ENCODE measurements around the gene MINDY2.
A peak's percentile ranks its signal among the peaks of the same experiment; 100 is the strongest.

MINDY2 gene, protein sequence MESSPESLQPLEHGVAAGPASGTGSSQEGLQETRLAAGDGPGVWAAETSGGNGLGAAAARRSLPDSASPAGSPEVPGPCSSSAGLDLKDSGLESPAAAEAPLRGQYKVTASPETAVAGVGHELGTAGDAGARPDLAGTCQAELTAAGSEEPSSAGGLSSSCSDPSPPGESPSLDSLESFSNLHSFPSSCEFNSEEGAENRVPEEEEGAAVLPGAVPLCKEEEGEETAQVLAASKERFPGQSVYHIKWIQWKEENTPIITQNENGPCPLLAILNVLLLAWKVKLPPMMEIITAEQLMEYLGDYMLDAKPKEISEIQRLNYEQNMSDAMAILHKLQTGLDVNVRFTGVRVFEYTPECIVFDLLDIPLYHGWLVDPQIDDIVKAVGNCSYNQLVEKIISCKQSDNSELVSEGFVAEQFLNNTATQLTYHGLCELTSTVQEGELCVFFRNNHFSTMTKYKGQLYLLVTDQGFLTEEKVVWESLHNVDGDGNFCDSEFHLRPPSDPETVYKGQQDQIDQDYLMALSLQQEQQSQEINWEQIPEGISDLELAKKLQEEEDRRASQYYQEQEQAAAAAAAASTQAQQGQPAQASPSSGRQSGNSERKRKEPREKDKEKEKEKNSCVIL

DNA sequence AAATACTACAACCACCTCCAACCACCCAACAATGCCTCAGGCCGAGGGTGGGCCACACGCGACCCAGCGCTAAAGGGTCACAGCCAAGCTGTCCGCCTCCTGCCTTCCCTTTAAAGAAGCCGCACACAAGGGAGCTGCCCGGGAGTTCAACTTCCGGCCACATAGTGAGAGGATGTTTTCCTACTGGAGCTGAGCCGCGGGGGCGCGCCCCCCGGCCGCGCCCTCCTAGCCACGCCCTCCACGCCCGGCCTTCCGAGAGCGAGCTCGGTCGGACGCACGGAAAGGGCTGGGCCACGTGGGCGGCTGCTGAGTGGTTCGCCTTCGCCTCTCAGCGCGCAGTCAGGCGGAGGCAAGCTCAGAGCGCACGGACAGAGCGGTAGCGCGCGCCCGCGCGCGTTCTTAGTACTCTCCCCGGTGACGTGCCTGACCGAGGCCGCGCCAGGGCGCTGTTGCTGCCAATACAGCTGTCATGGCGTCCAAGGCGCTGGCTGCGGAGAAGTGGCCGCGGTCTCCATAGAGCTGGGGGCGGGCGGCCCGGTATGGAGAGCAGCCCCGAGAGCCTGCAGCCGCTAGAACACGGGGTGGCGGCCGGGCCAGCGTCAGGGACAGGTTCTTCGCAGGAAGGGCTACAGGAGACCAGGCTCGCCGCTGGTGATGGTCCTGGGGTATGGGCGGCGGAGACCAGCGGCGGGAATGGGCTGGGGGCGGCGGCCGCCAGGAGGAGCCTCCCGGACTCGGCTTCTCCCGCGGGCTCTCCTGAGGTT lies at the start of gene MINDY2:
MINDY2 (plus strand) TSS at position 446 of the 764 bp plus-strand sequence; CDS start at position 540, 94 bp downstream.
- DNase-seq = peak; percentile 99

DNA sequence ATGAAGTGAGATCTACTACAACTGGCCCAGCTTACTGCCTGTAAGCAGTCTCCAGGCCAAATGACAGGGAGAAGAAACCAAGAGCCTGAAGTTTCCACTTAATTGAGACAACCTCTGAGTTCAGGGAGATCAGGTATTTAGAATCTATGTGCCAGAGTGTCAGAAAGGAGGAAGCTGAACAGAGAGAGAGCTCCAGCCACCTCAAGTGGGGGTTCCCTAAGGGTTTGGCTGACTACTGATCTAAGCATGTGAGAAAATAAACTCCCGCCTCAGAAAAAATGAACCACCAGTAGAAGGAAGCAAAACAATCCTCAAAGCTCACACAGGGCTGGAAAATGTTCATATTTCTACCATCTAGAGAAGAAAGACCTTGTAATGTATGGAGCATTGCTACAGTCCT lies 46.6 kb upstream of the MINDY2 start:
- no peak for DNase-seq

DNA sequence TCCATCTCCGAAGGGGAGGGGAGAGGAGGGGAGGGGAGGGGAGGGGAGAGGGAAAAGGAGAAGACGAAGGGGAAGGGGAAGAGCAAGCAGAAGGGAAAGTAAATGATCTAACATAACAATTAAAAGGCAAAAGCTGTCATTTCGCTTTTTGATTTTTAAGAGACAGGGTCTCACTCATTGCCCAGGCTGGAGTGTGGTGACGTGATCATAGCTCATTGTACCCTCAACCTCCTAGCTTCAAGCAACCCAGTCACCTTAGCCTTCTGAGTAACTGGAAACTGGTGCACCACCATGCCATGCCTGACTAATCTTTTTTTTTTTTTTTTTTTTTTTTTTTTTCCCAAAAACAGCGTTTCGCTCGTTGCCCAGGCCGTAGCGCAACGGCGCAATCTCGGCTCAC lies 44.2 kb upstream of the MINDY2 start:
- no peak for DNase-seq

DNA sequence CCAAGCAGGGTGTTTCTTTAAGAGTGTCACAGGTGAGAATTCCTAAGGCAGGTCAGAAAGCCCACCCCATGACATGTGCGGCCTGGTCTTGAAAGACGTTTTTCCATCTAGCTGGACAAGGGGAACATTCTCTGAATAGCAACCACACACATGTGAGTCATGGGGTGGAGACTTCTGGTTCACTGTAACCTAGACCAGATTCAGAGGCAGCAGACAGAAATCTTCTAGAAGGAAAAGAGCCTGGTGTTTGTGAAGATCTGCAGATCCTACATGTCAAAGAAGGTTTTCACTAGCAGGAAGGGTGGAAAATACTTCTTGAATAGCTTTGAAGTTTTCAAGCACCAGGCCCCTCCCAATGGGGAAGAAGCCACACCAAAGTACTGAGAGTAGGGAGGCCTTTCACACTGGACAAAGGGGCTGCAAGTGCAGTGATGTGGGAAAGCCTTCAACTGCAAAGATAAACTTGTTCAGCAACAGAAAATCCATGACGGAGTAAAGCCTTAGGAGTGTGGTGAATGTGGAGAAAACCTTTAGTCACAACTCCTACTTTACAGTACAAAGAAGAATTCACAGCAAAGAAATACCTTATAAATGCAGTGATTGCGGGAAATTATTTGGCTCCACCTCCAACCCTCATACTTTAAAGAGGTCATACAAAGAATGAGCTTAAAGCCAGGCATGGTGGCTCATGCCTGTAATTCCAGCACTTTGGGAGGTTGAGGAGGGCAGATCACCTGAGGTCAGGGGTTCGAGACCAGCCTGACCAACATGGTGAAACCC lies 39.2 kb upstream of the MINDY2 start:
- no peak for DNase-seq

DNA sequence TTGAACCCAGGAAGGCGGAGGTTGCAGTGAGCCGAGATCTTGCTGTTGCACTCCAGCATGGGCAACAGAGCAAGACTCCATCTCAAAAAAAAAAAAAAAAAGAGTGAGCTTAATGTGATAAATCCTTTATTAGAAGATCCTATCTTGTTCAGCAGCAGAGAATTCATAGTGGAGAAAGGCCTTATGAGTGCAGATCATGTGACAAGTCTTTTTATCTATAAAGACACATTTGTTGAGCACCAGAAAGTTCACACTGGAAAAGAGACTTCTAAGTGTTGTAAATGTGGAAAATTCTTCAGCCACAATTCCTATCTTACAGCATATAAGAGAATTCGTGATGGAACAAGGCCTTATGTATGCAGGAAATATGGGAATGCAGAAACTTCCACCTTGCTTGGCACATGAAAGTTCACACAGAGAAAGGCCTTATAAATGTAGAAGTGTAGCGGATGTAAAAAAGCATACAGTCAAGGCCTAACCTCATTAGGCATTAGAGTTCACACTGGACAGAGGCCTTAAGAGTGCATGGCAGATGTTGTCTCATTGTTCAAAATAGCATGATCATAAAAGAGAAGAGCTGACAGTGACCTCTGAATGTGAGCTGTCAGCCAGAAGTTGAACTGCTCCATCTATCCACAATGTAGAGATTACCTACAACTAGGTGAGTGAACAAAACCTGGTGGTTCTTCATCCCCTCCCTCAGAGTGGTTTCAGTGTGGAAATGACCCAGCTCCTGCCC lies 38.3 kb upstream of the MINDY2 start:
- no peak for DNase-seq

DNA sequence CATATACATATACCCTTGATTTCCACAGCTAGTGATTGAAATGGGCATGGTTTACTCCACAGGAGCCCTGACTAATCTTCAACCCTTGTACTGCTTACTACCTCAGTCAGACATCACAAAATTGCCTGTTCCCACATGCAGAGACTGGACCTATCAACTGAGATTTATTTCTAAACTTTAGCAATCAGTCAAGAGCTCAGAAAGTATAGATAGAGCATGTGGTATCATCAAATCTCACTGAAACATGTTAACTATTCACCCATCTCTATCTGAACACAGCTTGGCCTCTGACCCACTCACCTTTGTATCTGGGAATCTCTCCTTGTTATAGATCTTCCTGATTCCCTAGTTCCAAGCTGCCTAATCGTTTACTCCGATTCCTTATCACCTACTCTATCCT lies 36.2 kb upstream of the MINDY2 start:
- no peak for DNase-seq

DNA sequence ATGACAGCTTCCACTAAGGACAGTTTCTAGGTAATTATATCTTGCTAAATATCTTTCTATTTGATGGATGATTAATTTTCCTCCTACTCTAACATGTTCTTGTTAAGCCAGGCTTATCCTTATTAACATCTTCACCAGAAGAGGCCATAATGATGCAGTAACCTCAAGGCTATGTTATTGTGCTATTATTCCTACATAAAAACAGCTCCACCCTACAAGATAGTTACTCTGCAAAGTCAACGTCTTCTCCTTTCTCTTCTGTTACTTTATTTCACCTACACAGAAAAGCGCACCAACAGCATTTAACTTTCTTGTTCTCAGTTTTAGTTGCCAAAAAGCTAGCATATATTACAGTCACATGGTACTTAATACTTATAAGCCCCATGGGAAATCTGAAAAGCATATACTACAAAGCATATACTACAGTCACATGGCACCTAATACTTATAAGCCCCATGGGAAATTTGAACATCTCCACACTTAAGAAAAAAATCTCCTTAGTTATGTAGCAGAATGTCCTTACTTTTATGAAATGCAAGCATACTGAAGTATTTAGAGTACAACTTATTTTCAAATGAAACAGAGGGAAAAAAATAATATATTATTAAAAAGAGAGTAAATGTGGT lies 35.0 kb upstream of the MINDY2 start:
- no peak for DNase-seq

DNA sequence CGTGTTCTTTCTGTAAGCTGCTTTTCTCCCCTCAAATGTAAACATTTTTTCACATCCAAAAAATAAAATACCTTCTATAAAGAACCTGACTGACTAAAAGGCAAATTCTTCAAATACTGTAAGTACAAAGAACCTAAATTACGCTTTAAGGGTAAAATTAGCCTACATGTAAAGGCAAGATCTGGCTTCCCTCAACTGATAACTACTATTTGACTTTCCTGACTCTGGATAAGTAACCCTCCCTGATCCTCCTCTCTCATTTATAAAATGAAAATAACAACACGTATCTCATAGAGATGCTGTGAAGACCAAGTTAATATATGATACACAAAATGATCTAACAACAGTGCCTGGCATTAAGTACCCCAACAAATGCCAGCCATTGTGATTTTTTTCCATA lies 33.8 kb upstream of the MINDY2 start:
- DNase-seq = no peak

DNA sequence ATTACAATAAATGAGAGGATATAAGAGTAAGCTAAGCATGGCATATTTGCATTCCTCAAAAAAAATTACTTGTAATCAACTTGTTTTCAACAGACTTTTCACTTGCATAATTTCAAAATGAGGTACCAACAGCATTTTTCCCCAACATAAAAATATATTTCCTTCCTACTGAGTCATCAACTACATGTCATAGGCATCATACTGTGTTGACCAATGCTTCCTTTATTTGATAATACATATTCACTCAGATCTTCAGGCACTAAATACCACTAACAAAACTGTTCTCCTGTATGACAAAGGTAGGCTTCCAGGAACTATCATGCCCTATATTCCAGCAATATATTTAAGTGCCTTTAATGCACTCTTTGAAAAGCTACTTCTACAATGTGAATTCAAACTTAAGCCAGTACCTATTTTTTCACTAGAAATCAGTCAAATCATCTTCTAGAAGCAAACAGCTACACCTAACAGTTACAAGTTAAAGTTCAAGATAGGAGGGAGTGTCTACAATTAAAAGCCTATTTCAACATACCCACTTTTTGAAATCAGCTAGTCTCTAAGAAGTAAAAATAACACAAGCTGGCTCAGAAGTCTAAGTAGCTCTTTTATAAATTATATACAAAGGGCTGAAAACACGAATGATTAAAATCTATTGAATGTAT lies 32.9 kb upstream of the MINDY2 start:
- no peak for DNase-seq

DNA sequence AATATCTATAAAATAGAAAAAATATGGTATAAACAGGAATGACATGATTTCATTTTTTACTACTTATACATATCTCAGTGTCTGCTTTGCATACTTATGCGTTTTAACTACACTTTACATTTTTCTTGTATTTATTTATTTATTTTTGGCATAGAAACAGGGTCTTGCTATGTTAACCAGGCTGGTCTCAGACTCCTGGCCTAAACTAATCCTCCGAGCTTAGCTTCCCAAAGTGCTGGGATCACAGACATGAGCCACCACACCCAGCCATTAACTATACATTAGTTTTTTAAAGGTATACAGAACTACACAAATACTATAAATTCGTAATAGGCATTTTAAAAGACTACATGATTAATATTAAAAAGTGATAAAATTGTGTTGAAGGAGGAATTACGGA lies 30.7 kb upstream of the MINDY2 start:
- DNase-seq = no peak

DNA sequence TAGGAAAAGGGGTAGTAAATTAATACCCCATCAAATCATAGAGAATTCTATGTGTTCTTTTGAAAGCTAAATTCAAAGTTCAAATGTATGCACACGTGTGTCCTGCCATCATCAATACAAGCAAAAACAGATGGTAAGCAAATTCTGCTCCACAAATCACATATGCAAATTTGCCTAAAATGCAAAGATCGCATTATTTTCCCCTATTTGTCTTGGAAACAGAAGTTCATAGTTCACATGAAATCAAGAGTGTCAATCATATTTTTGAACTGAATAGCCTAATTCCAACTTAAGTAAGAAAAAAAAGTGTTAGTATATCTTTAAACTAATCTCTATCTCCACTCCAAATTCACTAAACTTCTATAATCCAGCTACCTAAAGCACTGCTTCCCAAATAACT lies 30.1 kb upstream of the MINDY2 start:
- DNase-seq = no peak

DNA sequence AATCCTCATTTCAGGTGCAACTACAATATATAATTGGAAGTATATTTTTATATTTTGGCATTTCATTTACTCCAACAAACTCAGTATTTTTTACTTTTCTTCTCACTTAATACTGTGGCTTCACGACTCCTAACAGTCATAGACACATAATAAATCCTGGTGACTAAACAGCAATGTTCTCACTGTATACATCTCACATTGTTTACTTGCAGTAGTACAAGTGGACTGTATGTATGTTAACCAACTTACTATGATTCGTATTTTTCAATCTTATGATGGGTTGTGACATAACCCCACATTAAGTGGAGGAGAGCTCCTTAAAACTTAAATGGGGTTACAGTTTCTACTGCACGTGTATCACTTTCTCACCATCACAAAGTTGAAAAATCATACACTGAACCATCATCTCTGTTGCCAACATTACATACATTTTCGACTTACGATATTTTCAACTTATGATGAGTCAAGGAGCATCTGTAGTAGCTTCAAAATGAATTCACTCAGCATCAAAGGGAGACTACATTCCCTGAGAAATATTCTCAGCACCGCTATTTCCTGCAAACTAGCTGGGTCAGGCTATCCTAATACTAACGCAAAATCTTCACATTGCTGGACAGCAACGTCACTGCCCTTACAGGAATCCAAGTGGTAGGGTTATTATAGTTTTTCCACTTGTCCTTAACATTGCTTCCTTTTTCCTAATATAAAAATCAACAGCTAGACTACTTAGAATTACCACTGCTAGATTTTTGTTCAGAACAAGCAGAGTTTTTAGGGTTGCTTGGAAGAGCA lies 28.9 kb upstream of the MINDY2 start:
- no peak for DNase-seq

DNA sequence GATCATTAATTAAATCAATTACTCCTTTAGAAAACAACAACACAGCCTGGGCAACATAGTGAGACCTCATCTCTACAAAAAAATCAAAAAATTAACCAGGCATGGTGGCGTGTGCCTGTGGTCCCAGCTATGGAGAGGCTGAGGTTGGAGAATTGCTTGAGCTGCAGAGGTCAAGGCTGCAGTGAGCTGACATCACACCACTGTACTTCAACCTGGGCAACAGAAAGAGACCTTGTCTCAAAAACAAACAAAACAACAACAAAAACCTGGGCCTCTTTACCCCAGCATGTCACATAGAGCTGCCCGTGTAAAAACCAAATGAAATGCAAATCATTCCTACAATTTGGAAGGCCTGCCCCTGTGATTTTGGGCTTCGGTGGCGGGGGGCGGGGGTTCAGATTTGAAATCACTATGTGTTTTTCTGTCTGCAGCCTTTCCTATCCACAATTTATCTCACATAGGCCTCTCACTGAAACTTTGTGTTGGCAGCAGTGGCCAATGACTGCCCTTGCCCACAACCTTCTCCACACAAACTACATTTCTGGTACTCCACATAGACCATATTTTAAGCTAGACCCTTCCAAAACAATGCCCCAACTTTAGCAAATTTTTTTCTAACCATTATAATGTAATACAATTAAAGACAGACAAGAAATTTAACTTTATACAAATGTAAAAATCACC lies 28.1 kb upstream of the MINDY2 start:
- DNase-seq = no peak

DNA sequence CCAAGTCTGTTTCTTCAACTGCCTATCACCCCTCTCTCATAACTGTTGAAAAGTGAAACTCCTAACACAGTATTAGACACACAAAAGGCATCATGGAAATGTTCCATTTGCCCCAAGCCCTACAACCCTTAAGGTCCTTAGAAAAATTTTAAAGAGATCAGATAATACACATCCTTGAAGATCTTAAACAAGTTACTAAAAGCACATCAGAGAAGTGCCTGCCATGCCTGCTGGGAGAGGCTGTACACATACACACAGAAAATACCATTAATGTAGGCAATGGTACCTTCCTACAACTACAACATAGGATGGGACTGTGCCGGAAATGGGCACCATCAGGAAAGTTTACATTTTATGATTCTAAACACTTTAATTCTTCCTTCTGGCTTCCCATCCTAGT lies 24.9 kb upstream of the MINDY2 start:
- DNase-seq = no peak

DNA sequence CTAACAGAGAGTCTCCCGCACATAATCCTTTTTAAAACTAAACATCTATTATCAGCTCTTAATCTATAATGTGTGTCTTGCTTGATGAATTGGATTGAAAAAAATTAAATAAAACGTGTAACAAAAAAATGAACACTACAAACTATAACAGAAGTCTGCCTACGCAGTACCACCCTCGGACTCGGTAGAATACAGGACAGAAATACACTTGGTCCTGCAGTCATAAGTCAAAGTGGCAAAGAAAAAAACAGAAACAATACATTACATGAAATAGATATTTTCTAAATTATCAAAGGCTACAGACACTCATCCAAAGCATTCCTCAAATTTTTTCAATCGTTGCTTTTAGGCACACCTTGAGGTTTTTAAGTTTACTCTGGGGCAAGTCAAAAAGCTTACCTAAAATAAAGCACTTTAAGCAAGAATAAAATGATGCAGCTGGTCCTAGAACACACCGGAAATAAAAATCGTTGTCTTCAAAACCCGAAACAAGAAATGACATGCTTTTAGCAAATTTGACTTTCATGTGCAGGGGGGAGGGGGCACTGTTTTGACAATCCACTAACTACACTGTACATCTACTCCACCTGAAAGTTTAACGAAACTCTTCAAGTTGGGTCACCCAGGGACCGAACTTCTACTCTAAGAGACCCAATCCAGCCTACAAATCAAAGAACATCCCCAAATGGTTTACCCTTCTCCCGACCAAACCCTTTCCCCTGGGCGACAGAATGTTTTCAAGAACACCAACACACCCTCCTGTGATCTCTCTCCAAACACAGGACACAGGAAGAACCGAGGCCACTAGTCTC lies 22.9 kb upstream of the MINDY2 start:
- DNase-seq = no peak

DNA sequence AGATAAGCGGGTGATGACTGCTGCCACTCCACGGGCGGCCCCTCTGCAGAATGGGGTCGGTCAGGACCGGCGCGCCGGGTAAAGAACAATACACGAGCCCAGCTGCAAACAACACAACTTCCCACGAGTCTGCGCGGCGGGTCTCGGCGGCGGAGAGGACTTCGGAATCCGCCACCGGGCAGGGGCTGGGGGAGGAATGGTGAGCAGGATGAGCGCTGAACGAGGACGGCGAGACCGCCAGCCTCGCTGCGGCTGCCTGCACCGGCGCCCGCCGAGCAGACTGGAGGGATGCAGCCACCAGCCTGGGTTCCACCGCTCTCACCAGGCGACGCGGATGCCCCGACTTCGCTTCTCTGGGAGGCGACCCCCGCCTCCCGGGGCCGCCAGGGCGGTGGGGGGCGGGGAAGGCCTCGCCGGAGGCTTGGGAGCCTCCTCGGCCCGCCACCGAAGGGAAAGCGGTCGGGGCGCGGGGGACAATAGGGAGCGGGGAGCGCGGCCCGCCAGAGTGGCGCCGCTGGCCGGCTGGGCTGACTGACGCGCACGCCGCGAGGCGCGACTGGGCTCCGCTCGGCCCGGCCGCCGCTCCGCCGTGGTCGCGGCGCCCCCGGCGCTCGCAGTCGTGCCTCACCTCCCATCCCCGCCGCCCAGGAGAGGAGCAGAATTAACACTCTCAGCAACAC lies 22.1 kb upstream of the MINDY2 start:
- DNase-seq = peak; percentile 39 to 59

DNA sequence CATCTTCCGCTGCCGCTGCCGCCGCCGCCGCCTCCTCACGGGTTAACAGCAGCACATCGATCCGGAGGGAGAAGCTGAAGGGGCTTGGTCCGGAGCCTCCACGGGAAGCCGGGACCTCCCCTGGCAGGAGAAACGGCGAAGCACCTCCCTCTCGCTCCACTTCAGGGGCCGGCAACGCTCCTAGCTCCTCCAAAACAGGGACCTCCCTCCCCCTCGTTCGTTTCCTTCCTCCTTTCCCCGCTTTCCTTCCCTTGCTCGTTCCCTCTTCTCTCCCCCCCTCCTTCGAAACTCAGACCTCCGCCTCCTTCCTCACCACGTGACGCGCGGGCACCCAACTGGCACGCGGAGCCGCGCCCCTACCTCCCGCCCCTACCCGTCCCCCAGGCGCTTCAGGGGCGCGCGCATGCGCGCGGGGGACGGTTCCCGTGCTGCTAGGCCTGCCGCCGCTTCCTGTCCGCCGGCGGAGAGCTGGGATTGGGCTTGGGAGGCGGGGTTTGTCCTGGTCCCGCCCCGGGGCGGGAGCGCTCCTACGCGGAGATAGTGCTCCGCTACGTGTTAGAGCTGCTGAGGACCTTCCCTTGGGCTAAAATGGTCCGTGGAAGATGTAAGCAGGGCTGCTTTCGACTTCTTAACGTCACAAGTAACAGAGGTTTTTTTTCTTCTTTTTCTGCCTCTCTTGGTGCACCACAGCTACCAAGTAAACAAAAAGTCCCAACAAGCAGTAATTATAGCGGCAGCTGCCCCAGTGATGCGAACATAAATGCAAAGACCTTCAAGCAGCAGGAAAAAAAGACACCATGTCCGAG lies 21.4 kb upstream of the MINDY2 start, which contains the start of gene ADAM10:
ADAM10 (minus strand) TSS at position 176 of the 806 bp plus-strand sequence; CDS start at position 3, 173 bp downstream.
- DNase-seq = peak; percentile 98

Data from NCI-H2081 (cell line).